ENCODE measurements around the gene CTSD. TPM values are rescaled to one million over a fixed set of nuclear protein-coding genes. Genes with fewer than 3 reads are reported as not detected.

Gene CTSD
- polyA plus RNA-seq, 1 donor from 2014 or later, result 30.5 TPM

- Histone ChIP-seq H2AFZ (ENCODE audit: low read depth, low read length) (no peak overlapping the region), H3K4me2 (ENCODE audit: low read length) (no peak overlapping the region), H3K27ac (ENCODE audit: low read length) (no peak overlapping the region), H3K4me3 (ENCODE audit: low read length) (no peak overlapping the region), H3F3A (ENCODE audit: insufficient read depth, low read length, poor library complexity, severe bottlenecking) (no peaks in the 10 kb centered on the region), H3K79me2 (replicated peaks; ENCODE audit: insufficient read depth, low read length) (no peaks in the 10 kb centered on the region), H3K9me3 (ENCODE audit: low read length) (no peaks in the 10 kb centered on the region), H3K36me3 (ENCODE audit: insufficient read depth, low read length) (no peaks in the 10 kb centered on the region), H3K27me3 (ENCODE audit: insufficient read depth, low read depth, low read length) (no peaks in the 10 kb centered on the region), H3K9ac (ENCODE audit: low read length) (no peak overlapping the region), H3K9me2 (ENCODE audit: insufficient read depth, low read length) (no peaks in the 10 kb centered on the region), H4K20me1 (ENCODE audit: insufficient read depth) (no peaks in the 10 kb centered on the region)
- no peak for TF ChIP-seq TAF1 (IDR thresholded peaks at IDR 0.05; ENCODE audit: low read depth)
- TF ChIP-seq EZH2 (IDR thresholded peaks at IDR 0.05; ENCODE audit: borderline replicate concordance, insufficient read depth, low read length, poor library complexity, severe bottlenecking), result no peak
- no peak for TF ChIP-seq EP300 (conservative IDR thresholded peaks at IDR 0.05; ENCODE audit: poor library complexity, severe bottlenecking)
- no peak for TF ChIP-seq MXI1 (conservative IDR thresholded peaks at IDR 0.05; ENCODE audit: poor library complexity, severe bottlenecking)
- no peak for TF ChIP-seq POLR2AphosphoS5 (IDR thresholded peaks at IDR 0.05)
- no peak for TF ChIP-seq CTCF (IDR thresholded peaks at IDR 0.05; ENCODE audit: poor library complexity, severe bottlenecking)
- no peak for TF ChIP-seq RAD21 (conservative IDR thresholded peaks at IDR 0.05)
- TF ChIP-seq, protein P1, sequence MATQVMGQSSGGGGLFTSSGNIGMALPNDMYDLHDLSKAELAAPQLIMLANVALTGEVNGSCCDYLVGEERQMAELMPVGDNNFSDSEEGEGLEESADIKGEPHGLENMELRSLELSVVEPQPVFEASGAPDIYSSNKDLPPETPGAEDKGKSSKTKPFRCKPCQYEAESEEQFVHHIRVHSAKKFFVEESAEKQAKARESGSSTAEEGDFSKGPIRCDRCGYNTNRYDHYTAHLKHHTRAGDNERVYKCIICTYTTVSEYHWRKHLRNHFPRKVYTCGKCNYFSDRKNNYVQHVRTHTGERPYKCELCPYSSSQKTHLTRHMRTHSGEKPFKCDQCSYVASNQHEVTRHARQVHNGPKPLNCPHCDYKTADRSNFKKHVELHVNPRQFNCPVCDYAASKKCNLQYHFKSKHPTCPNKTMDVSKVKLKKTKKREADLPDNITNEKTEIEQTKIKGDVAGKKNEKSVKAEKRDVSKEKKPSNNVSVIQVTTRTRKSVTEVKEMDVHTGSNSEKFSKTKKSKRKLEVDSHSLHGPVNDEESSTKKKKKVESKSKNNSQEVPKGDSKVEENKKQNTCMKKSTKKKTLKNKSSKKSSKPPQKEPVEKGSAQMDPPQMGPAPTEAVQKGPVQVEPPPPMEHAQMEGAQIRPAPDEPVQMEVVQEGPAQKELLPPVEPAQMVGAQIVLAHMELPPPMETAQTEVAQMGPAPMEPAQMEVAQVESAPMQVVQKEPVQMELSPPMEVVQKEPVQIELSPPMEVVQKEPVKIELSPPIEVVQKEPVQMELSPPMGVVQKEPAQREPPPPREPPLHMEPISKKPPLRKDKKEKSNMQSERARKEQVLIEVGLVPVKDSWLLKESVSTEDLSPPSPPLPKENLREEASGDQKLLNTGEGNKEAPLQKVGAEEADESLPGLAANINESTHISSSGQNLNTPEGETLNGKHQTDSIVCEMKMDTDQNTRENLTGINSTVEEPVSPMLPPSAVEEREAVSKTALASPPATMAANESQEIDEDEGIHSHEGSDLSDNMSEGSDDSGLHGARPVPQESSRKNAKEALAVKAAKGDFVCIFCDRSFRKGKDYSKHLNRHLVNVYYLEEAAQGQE (IDR thresholded peaks at IDR 0.05; ENCODE audit: borderline replicate concordance), result no peak
- no peak for TF ChIP-seq SMC3 (conservative IDR thresholded peaks at IDR 0.05; ENCODE audit: poor library complexity)
Measured at GRCh38 chr11:1729692-1730011, 34.1 kb downstream of the CTSD start.

DNA sequence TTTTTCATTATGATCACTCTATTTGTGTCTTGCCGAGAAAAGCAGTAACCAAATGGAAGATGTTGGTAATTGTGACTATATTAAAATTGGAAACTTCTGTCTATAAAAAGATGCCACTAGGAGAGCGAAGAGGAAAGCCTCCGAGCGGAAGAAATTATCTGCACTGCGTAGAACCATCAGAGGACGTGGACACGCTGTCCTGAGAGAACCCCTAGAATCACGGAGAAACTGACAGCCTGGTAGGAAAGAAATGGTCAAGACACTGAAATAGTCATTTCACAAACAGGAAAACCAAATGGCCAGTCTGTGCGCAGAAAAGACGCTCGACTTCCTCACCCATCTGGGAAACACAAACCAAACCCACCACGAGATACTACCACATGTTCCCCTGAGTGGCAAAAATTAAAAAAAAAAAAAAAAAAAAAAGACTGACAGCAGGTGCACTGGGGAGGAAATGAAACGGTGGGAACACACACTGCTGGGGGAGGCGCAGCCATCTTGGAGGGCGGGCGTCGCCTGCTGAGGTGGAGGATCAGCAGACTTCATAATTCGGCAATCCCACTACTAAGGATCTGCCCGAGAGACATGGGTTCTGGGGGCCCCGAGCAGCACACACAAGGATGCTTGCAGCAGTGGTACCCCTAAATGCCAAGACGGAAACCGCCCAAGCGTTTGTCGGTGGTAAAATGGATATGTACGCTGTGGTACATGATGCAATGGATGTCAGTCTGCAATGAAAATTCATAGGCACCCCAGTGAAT lies 34.6 kb downstream of the CTSD start:
- Histone ChIP-seq H2AFZ (ENCODE audit: low read depth, low read length) (no peak overlapping the region), H3K9ac (ENCODE audit: low read length) (no peak overlapping the region), H3F3A (ENCODE audit: insufficient read depth, low read length, poor library complexity, severe bottlenecking) (no peaks in the 10 kb centered on the region), H3K9me2 (ENCODE audit: insufficient read depth, low read length) (no peaks in the 10 kb centered on the region), H3K36me3 (ENCODE audit: insufficient read depth, low read length) (no peaks in the 10 kb centered on the region), H3K4me3 (ENCODE audit: low read length) (no peak overlapping the region), H3K4me2 (ENCODE audit: low read length) (no peak overlapping the region), H3K27ac (ENCODE audit: low read length) (no peak overlapping the region), H3K27me3 (ENCODE audit: insufficient read depth, low read depth, low read length) (no peaks in the 10 kb centered on the region), H3K9me3 (ENCODE audit: low read length) (no peaks in the 10 kb centered on the region), H4K20me1 (ENCODE audit: insufficient read depth) (no peaks in the 10 kb centered on the region), H3K79me2 (replicated peaks; ENCODE audit: insufficient read depth, low read length) (no peaks in the 10 kb centered on the region)
- TF ChIP-seq SMC3 (conservative IDR thresholded peaks at IDR 0.05; ENCODE audit: poor library complexity) (no peak), TAF1 (IDR thresholded peaks at IDR 0.05; ENCODE audit: low read depth) (no peak), RAD21 (conservative IDR thresholded peaks at IDR 0.05) (no peak), CTCF (IDR thresholded peaks at IDR 0.05; ENCODE audit: poor library complexity, severe bottlenecking) (no peak), MXI1 (conservative IDR thresholded peaks at IDR 0.05; ENCODE audit: poor library complexity, severe bottlenecking) (no peak), EP300 (conservative IDR thresholded peaks at IDR 0.05; ENCODE audit: poor library complexity, severe bottlenecking) (no peak), EZH2 (IDR thresholded peaks at IDR 0.05; ENCODE audit: borderline replicate concordance, insufficient read depth, low read length, poor library complexity, severe bottlenecking) (no peak), POLR2AphosphoS5 (IDR thresholded peaks at IDR 0.05) (no peak)
- TF ChIP-seq, protein P1 (IDR thresholded peaks at IDR 0.05; ENCODE audit: borderline replicate concordance), result no peak

Data from neural cell (in vitro differentiated cells).